ENCODE results near the gene CIROP.

Gene CIROP

GRCh38 chr14:23067847-23068788, 36.7 kb downstream of the CIROP start:
- Histone ChIP-seq H3K4me1 (ENCODE audit: control insufficient read depth, insufficient read depth, low read length) (peaks cover 15% of the 10 kb centered on the region), H3K9ac (ENCODE audit: low read depth, low read length) (no peak overlapping the region), H3K36me3 (ENCODE audit: control insufficient read depth, insufficient read depth, low read length) (peaks cover 50% of the 10 kb centered on the region), H3K27me3 (ENCODE audit: control insufficient read depth, insufficient read depth, low read length) (no peaks in the 10 kb centered on the region), H3K9me3 (ENCODE audit: control insufficient read depth, insufficient read depth, low read length) (no peaks in the 10 kb centered on the region), H3K4me3 (ENCODE audit: low read depth, low read length) (no peak overlapping the region)

DNA sequence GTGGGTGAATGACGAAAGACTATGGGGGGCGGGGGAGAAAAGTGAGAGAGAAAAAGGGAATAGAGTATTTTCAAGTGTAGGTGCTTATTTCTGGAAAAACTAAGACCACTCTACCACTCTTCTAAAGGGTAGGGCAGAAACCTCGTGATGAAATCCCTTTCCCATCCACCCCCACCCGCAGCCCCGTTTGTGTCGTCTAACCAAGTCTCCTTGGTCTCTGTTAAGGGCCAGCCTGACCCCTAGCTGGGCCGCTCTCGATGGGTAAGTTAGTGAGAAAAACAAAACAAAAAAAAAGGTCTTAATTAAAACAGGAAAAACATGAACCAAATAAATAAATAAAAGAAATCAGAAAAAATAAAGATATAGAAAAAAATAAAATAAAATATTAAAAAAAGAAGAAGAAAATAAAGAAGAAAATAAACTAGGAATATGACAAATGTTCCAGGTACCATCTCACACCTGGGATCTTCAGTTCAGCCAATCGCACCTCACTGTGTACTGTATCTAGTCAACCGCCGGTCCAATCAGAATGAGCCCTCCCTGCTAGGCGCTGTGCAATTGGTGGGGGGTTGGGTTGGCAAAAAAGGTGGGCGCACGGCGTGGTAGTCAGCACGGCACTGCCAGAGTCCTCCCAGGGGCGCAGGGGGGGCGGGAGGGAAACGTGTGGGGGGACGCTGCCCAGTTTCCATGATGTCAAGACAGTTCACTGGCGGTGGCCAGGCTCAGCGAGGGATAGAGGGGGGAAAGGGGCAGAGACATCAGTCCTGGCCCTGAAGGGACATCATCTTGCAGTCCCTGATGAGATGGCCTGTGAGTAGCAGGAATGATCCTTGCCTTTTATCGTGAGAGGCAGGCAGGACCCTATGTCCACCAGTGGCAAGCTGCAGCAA, 37.7 kb downstream of the CIROP start:
- H3K4me1 ChIP-seq (ENCODE audit: control insufficient read depth, insufficient read depth, low read length): peaks cover 9% of the 10 kb centered on the region
- no peak overlapping the region for H3K9ac ChIP-seq (ENCODE audit: low read depth, low read length)

DNA sequence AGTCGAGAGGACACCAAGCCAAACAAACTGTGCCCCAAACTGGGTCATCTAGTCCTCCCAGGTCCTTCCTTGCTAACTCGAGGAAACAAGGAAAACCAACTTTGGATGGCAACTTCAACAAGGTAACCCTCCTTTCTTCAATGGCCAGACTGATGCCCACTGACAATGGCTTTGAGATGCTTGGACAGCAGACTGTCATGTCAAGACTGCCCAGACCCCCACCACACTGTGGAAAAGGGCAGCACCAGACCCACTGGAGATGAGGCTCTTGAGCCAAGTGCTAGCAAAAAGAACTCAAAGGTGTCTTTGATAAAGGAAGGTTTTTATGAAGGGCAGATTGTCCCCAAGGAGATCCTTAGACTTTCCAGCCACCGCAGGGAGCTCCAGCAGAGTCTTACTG, 38.4 kb downstream of the CIROP start:
- H3K9ac ChIP-seq (ENCODE audit: low read depth, low read length): no peak overlapping the region
- peaks cover 63% of the 10 kb centered on the region for H3K36me3 ChIP-seq (ENCODE audit: control insufficient read depth, insufficient read depth, low read length)
- no peaks in the 10 kb centered on the region for H3K27me3 ChIP-seq (ENCODE audit: control insufficient read depth, insufficient read depth, low read length)
- peaks cover 4% of the 10 kb centered on the region for H3K4me1 ChIP-seq (ENCODE audit: control insufficient read depth, insufficient read depth, low read length)
- H3K9me3 ChIP-seq (ENCODE audit: control insufficient read depth, insufficient read depth, low read length): no peaks in the 10 kb centered on the region
- no peak overlapping the region for H3K4me3 ChIP-seq (ENCODE audit: low read depth, low read length)

More for the DNA sequence above, 37.7 kb downstream of the CIROP start:
- Histone ChIP-seq H3K9me3 (ENCODE audit: control insufficient read depth, insufficient read depth, low read length) (no peaks in the 10 kb centered on the region), H3K27me3 (ENCODE audit: control insufficient read depth, insufficient read depth, low read length) (no peaks in the 10 kb centered on the region), H3K4me3 (ENCODE audit: low read depth, low read length) (no peak overlapping the region), H3K36me3 (ENCODE audit: control insufficient read depth, insufficient read depth, low read length) (peaks cover 60% of the 10 kb centered on the region)

GRCh38 chr14:23063601-23064000, 41.2 kb downstream of the CIROP start:
- Histone ChIP-seq H3K9ac (ENCODE audit: low read depth, low read length) (no peak overlapping the region), H3K4me3 (ENCODE audit: low read depth, low read length) (no peak overlapping the region), H3K4me1 (ENCODE audit: control insufficient read depth, insufficient read depth, low read length) (no peaks in the 10 kb centered on the region), H3K9me3 (ENCODE audit: control insufficient read depth, insufficient read depth, low read length) (no peaks in the 10 kb centered on the region), H3K27me3 (ENCODE audit: control insufficient read depth, insufficient read depth, low read length) (no peaks in the 10 kb centered on the region), H3K36me3 (ENCODE audit: control insufficient read depth, insufficient read depth, low read length) (peaks cover 83% of the 10 kb centered on the region)

GRCh38 chr14:23062002-23062401, 42.8 kb downstream of the CIROP start:
- Histone ChIP-seq H3K4me3 (ENCODE audit: low read depth, low read length) (no peak overlapping the region), H3K9ac (ENCODE audit: low read depth, low read length) (no peak overlapping the region), H3K36me3 (ENCODE audit: control insufficient read depth, insufficient read depth, low read length) (peaks cover 69% of the 10 kb centered on the region), H3K4me1 (ENCODE audit: control insufficient read depth, insufficient read depth, low read length) (peaks cover 3% of the 10 kb centered on the region), H3K9me3 (ENCODE audit: control insufficient read depth, insufficient read depth, low read length) (no peaks in the 10 kb centered on the region), H3K27me3 (ENCODE audit: control insufficient read depth, insufficient read depth, low read length) (peaks cover under 1% of the 10 kb centered on the region)

DNA sequence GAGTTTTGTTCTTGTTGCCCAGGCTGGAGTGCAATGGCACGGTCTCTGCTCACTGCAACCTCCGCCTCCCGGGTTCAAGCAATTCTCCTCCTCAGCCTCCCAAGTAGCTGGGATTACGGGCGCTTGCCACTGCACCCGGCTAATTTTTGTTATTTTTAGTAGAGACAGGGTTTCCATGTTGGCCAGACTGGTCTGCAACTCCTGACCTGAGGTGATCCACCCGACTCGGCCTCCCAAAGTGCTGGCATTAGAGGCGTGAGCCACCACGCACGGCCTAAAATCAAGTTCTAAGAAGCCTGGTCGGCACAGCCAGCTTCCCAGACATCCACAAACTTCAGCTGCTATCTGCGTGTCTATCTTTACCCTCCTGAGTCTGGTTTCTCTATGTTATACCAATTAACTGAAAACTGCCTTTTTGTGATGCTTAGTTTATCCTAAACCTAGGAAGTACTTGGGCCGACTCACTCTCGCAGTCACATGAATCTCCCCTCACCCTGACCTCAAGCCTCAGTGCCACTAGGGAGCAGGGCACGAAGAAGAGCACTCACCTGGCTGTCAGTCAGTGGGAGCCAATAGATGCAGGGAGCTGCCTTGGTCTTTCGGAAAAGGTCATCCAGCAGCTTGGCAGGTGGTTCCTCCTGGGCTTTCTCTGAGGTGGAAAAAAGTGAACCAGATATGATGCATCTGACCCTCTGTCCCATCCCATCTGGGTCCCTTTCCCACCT, 44.1 kb downstream of the CIROP start:
- Histone ChIP-seq H3K9ac (ENCODE audit: low read depth, low read length) (no peak overlapping the region), H3K4me1 (ENCODE audit: control insufficient read depth, insufficient read depth, low read length) (peaks cover 6% of the 10 kb centered on the region), H3K27me3 (ENCODE audit: control insufficient read depth, insufficient read depth, low read length) (peaks cover 3% of the 10 kb centered on the region), H3K4me3 (ENCODE audit: low read depth, low read length) (no peak overlapping the region), H3K36me3 (ENCODE audit: control insufficient read depth, insufficient read depth, low read length) (peaks cover 58% of the 10 kb centered on the region), H3K9me3 (ENCODE audit: control insufficient read depth, insufficient read depth, low read length) (no peaks in the 10 kb centered on the region)

GRCh38 chr14:23058654-23059504, 45.9 kb downstream of the CIROP start:
- Histone ChIP-seq H3K27me3 (ENCODE audit: control insufficient read depth, insufficient read depth, low read length) (peaks cover 3% of the 10 kb centered on the region), H3K9ac (ENCODE audit: low read depth, low read length) (no peak overlapping the region), H3K36me3 (ENCODE audit: control insufficient read depth, insufficient read depth, low read length) (peaks cover 46% of the 10 kb centered on the region)

DNA sequence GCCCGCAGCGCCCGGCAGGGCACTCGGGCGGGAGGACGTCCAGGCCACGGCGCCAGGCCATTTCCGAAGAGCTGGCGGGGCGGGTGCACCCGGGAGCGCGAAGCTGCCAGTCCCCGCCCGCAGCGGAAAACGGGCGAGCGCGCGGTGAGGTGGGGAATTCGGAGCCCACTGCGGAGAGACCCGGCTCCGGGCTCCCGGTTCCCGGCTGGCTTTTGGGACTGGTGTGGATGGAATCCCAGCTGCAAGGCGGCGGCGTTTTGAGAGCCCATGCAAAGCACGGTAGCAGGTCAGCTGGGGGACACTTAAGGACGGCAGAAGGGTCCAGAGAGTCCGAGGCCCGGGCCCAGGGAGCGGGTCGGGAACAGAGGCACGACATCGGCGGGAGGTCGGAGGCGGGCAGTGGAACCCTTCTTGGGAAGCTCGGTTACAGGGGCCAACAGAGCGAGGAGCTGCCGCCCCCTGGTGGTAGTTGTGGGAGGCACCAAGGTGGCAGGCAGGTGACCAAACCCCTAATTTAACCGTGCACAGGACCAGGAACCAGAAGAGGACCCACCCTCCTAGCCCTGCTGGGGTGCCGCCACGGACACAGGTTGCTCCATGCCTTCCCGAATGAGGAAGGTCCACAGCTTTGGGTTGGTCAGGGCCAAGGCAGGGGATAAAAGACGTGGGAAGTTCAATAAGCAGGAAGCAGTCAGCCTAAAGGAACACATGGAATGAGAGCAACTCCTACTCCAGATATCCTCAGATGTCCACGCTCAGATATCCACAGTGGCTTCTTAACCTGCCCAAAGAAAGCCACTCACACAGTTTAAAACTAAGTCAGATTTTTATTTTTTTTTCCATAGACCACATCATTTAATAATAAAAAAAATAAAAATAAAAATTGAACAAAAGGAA, 46.8 kb downstream of the CIROP start:
- peaks cover 38% of the 10 kb centered on the region for H3K36me3 ChIP-seq (ENCODE audit: control insufficient read depth, insufficient read depth, low read length)

More at GRCh38 chr14:23058654-23059504, 45.9 kb downstream of the CIROP start:
- peaks cover 7% of the 10 kb centered on the region for H3K4me1 ChIP-seq (ENCODE audit: control insufficient read depth, insufficient read depth, low read length)
- no peak overlapping the region for H3K4me3 ChIP-seq (ENCODE audit: low read depth, low read length)
- H3K9me3 ChIP-seq (ENCODE audit: control insufficient read depth, insufficient read depth, low read length): no peaks in the 10 kb centered on the region

DNA sequence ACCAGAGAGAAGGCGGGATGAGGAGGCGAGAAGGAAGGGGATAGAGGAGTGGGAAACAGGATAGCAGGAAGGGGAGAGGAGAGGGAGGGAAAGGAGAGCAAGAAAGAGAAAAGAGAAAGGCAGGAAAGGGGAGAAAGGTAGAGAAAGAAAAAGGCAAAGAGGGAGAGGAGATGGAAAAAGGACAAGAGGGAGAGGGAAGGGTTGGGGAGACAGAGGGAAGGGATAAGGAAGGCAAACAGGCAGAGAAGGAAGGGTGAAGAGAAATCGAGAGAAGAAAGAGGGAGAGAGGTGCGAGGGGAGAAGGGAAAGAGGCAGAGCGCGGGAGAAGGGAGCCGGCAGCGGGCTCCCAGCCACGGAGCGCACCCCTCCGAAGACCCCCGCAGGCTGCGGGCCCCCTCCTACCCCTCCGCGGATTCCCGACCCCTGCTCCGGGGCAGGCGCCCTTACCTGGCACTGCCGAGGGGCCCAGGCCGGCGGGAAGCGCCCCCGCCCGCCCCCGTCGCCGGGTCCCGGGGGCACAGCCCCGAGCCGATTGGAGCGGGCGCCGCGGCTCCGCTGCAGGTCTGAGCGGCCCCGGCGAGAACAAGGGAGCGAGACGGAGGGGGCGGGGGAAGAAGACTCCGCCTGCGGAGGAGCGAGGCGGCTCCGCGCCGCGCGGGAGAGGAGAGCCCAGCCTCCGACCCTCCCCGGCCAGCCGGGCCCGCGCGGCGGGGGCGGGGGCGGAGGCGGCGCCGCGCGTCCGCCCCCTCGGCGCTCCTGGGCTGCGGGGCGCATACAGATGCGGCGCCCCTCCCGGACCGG, 47.6 kb downstream of the CIROP start, which contains the start of gene CDH24:
Gene CDH24 (minus strand): TSS at position 565 of the 801 bp plus-strand sequence. CDS start 1,787 bp downstream, outside the sequence.
- no peaks in the 10 kb centered on the region for H3K9me3 ChIP-seq (ENCODE audit: control insufficient read depth, insufficient read depth, low read length)
- H3K27me3 ChIP-seq (ENCODE audit: control insufficient read depth, insufficient read depth, low read length): peaks cover 3% of the 10 kb centered on the region
- peaks cover 29% of the 10 kb centered on the region for H3K36me3 ChIP-seq (ENCODE audit: control insufficient read depth, insufficient read depth, low read length)
- peak within 1 kb of the TSS; percentile 83 for H3K9ac ChIP-seq (ENCODE audit: low read depth, low read length)
- H3K4me1 ChIP-seq (ENCODE audit: control insufficient read depth, insufficient read depth, low read length): peaks cover 7% of the 10 kb centered on the region
- H3K4me3 ChIP-seq (ENCODE audit: low read depth, low read length): peak within 1 kb of the TSS; percentile 81

More for the DNA sequence above, 46.8 kb downstream of the CIROP start:
- Histone ChIP-seq H3K4me3 (ENCODE audit: low read depth, low read length) (peak overlapping the region; percentile 81), H3K9ac (ENCODE audit: low read depth, low read length) (peak overlapping the region; percentile 16), H3K27me3 (ENCODE audit: control insufficient read depth, insufficient read depth, low read length) (peaks cover 3% of the 10 kb centered on the region), H3K4me1 (ENCODE audit: control insufficient read depth, insufficient read depth, low read length) (peaks cover 7% of the 10 kb centered on the region), H3K9me3 (ENCODE audit: control insufficient read depth, insufficient read depth, low read length) (no peaks in the 10 kb centered on the region)
